ENCODE measurements around the gene RASSF5.

DNA sequence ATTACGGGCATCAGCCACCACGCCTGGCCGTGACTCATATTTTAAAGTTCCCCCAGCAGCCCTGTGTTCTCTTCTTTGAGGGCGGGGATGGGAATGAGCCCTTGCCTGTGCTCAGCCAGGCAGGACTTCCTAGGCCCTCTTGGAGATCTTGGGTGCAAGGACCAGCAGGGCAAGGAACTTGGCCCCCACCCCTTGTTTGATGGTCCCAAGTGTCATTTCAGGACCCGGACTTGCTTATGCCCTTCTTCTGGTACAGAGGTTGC lies 9.3 kb downstream of the RASSF5 start:
- TF ChIP-seq, protein P1, sequence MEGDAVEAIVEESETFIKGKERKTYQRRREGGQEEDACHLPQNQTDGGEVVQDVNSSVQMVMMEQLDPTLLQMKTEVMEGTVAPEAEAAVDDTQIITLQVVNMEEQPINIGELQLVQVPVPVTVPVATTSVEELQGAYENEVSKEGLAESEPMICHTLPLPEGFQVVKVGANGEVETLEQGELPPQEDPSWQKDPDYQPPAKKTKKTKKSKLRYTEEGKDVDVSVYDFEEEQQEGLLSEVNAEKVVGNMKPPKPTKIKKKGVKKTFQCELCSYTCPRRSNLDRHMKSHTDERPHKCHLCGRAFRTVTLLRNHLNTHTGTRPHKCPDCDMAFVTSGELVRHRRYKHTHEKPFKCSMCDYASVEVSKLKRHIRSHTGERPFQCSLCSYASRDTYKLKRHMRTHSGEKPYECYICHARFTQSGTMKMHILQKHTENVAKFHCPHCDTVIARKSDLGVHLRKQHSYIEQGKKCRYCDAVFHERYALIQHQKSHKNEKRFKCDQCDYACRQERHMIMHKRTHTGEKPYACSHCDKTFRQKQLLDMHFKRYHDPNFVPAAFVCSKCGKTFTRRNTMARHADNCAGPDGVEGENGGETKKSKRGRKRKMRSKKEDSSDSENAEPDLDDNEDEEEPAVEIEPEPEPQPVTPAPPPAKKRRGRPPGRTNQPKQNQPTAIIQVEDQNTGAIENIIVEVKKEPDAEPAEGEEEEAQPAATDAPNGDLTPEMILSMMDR (IDR thresholded peaks at IDR 0.05), result no peak
- no peak for TF ChIP-seq POLR2A (IDR thresholded peaks at IDR 0.05; ENCODE audit: low read depth)
